Trophoblast cell (in vitro differentiated cells and primary cell): ENCODE measurements around the gene GYS1.

Experiments used
- DNase-seq, 2 donors: peaks; one replicate each; pipeline ENCODE4 v3.0.0-alpha.2; 2016
- H2AFZ ChIP-seq: 2 replicates; pipeline ENCODE4 v1.6.1; 2013; ENCODE audit warnings: low read length, moderate library complexity, mild to moderate bottlenecking; ENCODE audit not compliant: insufficient read depth, poor library complexity
- H2AK5ac ChIP-seq: 2 replicates; pipeline ENCODE4 v1.6.1; 2013; ENCODE audit warnings: mild to moderate bottlenecking, low read length
- H2BK120ac ChIP-seq: 2 replicates; pipeline ENCODE4 v1.6.1; 2013; ENCODE audit warnings: low read length, mild to moderate bottlenecking, moderate library complexity; ENCODE audit not compliant: insufficient read depth, poor library complexity
- H2BK12ac ChIP-seq: 2 replicates; pipeline ENCODE4 v1.6.1; 2013; ENCODE audit warnings: mild to moderate bottlenecking, low read length, moderate library complexity
- H2BK5ac ChIP-seq: 2 replicates; pipeline ENCODE4 v1.6.1; 2013; ENCODE audit warnings: low read length, low read depth, moderate library complexity, mild to moderate bottlenecking; ENCODE audit not compliant: poor library complexity
- H3K14ac ChIP-seq: 2 replicates; pipeline ENCODE4 v1.6.1; 2013; ENCODE audit warnings: mild to moderate bottlenecking, low read length
- H3K18ac ChIP-seq: 2 replicates; pipeline ENCODE4 v1.6.1; 2013; ENCODE audit warnings: mild to moderate bottlenecking, low read length
- H3K23ac ChIP-seq: 2 replicates; pipeline ENCODE4 v1.6.1; 2013; ENCODE audit warnings: low read length
- H3K27ac ChIP-seq: 2 replicates; pipeline ENCODE4 v1.5.1; 2013; ENCODE audit warnings: low read depth, mild to moderate bottlenecking, inconsistent platforms, low read length, moderate library complexity
- H3K27me3 ChIP-seq: 2 replicates; pipeline ENCODE4 v1.6.1; 2013; ENCODE audit warnings: inconsistent platforms, mild to moderate bottlenecking, low read length, moderate library complexity; ENCODE audit not compliant: insufficient read depth
- H3K36me3 ChIP-seq, 2 experiments: 1 replicate in 1 of 2; 2 replicates in 1 of 2; pipeline ENCODE4 v1.6.1; 2013; ENCODE audit warnings: low read length in 2 of 2, mild to moderate bottlenecking in 2 of 2, moderate library complexity in 1 of 2; ENCODE audit not compliant: insufficient read depth in 2 of 2, control insufficient read depth in 1 of 2
- H3K4ac ChIP-seq: 2 replicates; pipeline ENCODE4 v1.6.1; 2013; ENCODE audit warnings: low read depth, mild to moderate bottlenecking, low read length, moderate library complexity
- H3K4me1 ChIP-seq, 2 experiments: 1 replicate in 1 of 2; 2 replicates in 1 of 2; pipeline ENCODE4 v1.6.1; 2013; ENCODE audit warnings: low read length in 2 of 2, mild to moderate bottlenecking in 2 of 2, moderate library complexity in 1 of 2; ENCODE audit not compliant: insufficient read depth in 2 of 2, control insufficient read depth in 1 of 2
- H3K4me2 ChIP-seq: 2 replicates; pipeline ENCODE4 v1.6.1; 2013; ENCODE audit warnings: inconsistent platforms, mild to moderate bottlenecking, low read length, moderate library complexity
- H3K4me3 ChIP-seq: 2 replicates; pipeline ENCODE4 v1.5.1; 2013; ENCODE audit warnings: mild to moderate bottlenecking, low read depth, low read length, inconsistent platforms
- H3K79me1 ChIP-seq: one replicate; pipeline ENCODE4 v1.6.1; 2013; ENCODE audit warnings: low read length
- H3K79me2 ChIP-seq: 2 replicates; pipeline ENCODE4 v1.6.1; 2013; ENCODE audit warnings: low read length, mild to moderate bottlenecking; ENCODE audit not compliant: control insufficient read depth, insufficient read depth, poor library complexity
- H3K9ac ChIP-seq: 2 replicates; pipeline ENCODE4 v1.6.1; 2013; ENCODE audit warnings: mild to moderate bottlenecking, low read length
- H3K9me3 ChIP-seq: 2 replicates; pipeline ENCODE4 v1.6.1; 2013; ENCODE audit warnings: low read depth, mild to moderate bottlenecking, control low read depth, inconsistent platforms, low read length; ENCODE audit not compliant: insufficient read depth
- H4K12ac ChIP-seq: 2 replicates; pipeline ENCODE4 v1.6.1; 2013; ENCODE audit warnings: low read depth, mild to moderate bottlenecking, low read length, moderate library complexity
- H4K8ac ChIP-seq: 2 replicates; pipeline ENCODE4 v1.6.1; 2013; ENCODE audit warnings: low read depth, mild to moderate bottlenecking, low read length, moderate library complexity
- H4K91ac ChIP-seq: one replicate; pipeline ENCODE4 v1.6.1; 2013; ENCODE audit warnings: low read depth, mild to moderate bottlenecking, low read length, moderate library complexity
- WGBS: extraction: QIAGEN DNeasy Blood & Tissue Kit; methylation state at CpG from one replicate; pipeline ENCODE4 v1.1.7; 2013; ENCODE audit warnings: missing lambda C conversion rate; ENCODE audit not compliant: insufficient read length, insufficient coverage; ENCODE audit errors: extremely low coverage; 5-methylcytosine and 5-hydroxymethylcytosine counted together

The GYS1 gene

GRCh38 chr19:48969276-48970138 is 23.6 kb downstream of the GYS1 start:
- H3K23ac ChIP-seq, result no peak overlapping the region
- no peak overlapping the region for H4K8ac ChIP-seq
- H3K4me2 ChIP-seq, result no peak overlapping the region
- no CpG with 5 or more reads among the region's 45 CpGs for WGBS
- H2AK5ac ChIP-seq, result no peak overlapping the region
- no peak overlapping the region for H2BK120ac ChIP-seq
- no peaks in the 10 kb centered on the region for H3K27me3 ChIP-seq
- H4K12ac ChIP-seq, result no peak overlapping the region
- no peak overlapping the region for H3K9ac ChIP-seq
- H3K4ac ChIP-seq, result no peak overlapping the region
- H4K91ac ChIP-seq, result no peak overlapping the region
- DNase-seq, result no peak
- no peak overlapping the region for H3K18ac ChIP-seq
- H3K9me3 ChIP-seq, result no peaks in the 10 kb centered on the region
- H3K14ac ChIP-seq, result no peak overlapping the region
- no peak overlapping the region for H3K27ac ChIP-seq
- no peak overlapping the region for H2BK12ac ChIP-seq
- H3K4me3 ChIP-seq, result no peak overlapping the region
- H3K79me1 ChIP-seq, result peaks cover 9% of the 10 kb centered on the region
- H2AFZ ChIP-seq, result no peak overlapping the region
- H3K4me1 ChIP-seq, result peaks cover 3 to 5% of the 10 kb centered on the region in 2 experiments
- peaks cover 51 to 52% of the 10 kb centered on the region in 2 experiments for H3K36me3 ChIP-seq
- H3K79me2 ChIP-seq, result peaks cover 7% of the 10 kb centered on the region
- no peak overlapping the region for H2BK5ac ChIP-seq

- no peak for DNase-seq
- Histone ChIP-seq H3K9ac (no peak overlapping the region), H3K23ac (no peak overlapping the region), H2BK120ac (no peak overlapping the region), H4K91ac (no peak overlapping the region), H3K79me2 (peaks cover 10% of the 10 kb centered on the region), H3K4me1 (peaks cover 10 to 12% of the 10 kb centered on the region in 2 experiments), H3K27ac (no peak overlapping the region), H3K27me3 (no peaks in the 10 kb centered on the region), H3K79me1 (peaks cover 16% of the 10 kb centered on the region), H2BK5ac (no peak overlapping the region), H3K36me3 (peaks cover 44 to 45% of the 10 kb centered on the region in 2 experiments), H3K4ac (no peak overlapping the region), H3K18ac (no peak overlapping the region), H3K9me3 (no peaks in the 10 kb centered on the region), H3K4me3 (no peak overlapping the region), H4K8ac (no peak overlapping the region), H2BK12ac (no peak overlapping the region), H2AFZ (no peak overlapping the region), H3K14ac (no peak overlapping the region), H4K12ac (no peak overlapping the region), H3K4me2 (no peak overlapping the region), H2AK5ac (no peak overlapping the region)
- no CpG with 5 or more reads among the region's 15 CpGs for WGBS
Observed at GRCh38 chr19:48968813-48969218, 24.3 kb downstream of the GYS1 start.

- Histone ChIP-seq H4K91ac (no peak overlapping the region), H3K4ac (no peak overlapping the region)
- WGBS, result no CpG with 5 or more reads among the region's 4 CpGs
Observed at GRCh38 chr19:48968179-48968661, 24.9 kb downstream of the GYS1 start.

GRCh38 chr19:48967346-48968178 is 25.5 kb downstream of the GYS1 start:
- H2AFZ ChIP-seq, result no peak overlapping the region
- no peak overlapping the region for H3K23ac ChIP-seq
- no peaks in the 10 kb centered on the region for H3K27me3 ChIP-seq
- H2AK5ac ChIP-seq, result no peak overlapping the region
- H3K79me1 ChIP-seq, result peaks cover 25% of the 10 kb centered on the region
- no peak overlapping the region for H3K14ac ChIP-seq
- no CpG with 5 or more reads among the region's 14 CpGs for WGBS
- no peak overlapping the region for H4K91ac ChIP-seq
- H2BK120ac ChIP-seq, result no peak overlapping the region
- H3K4me3 ChIP-seq, result no peak overlapping the region
- H3K9ac ChIP-seq, result no peak overlapping the region
- H3K4ac ChIP-seq, result no peak overlapping the region
- H4K12ac ChIP-seq, result no peak overlapping the region
- H4K8ac ChIP-seq, result no peak overlapping the region
- DNase-seq, result peak; percentile 44 to 62
- no peak overlapping the region for H2BK5ac ChIP-seq
- H3K4me2 ChIP-seq, result no peak overlapping the region
- no peak overlapping the region for H3K18ac ChIP-seq
- H3K79me2 ChIP-seq, result peaks cover 15% of the 10 kb centered on the region
- no peaks in the 10 kb centered on the region for H3K9me3 ChIP-seq
- peaks cover 17 to 20% of the 10 kb centered on the region in 2 experiments for H3K4me1 ChIP-seq
- H3K36me3 ChIP-seq, result peaks cover 37 to 38% of the 10 kb centered on the region in 2 experiments
- H3K27ac ChIP-seq, result no peak overlapping the region
- no peak overlapping the region for H2BK12ac ChIP-seq

More at GRCh38 chr19:48968179-48968661, 24.9 kb downstream of the GYS1 start:
- Histone ChIP-seq H3K9me3 (no peaks in the 10 kb centered on the region), H3K23ac (no peak overlapping the region), H4K8ac (no peak overlapping the region), H3K4me2 (no peak overlapping the region), H3K36me3 (peaks cover 40 to 43% of the 10 kb centered on the region in 2 experiments), H3K27ac (no peak overlapping the region), H2BK120ac (no peak overlapping the region), H3K27me3 (no peaks in the 10 kb centered on the region), H2AFZ (no peak overlapping the region), H3K14ac (no peak overlapping the region), H2AK5ac (no peak overlapping the region), H4K12ac (no peak overlapping the region), H3K79me1 (peaks cover 21% of the 10 kb centered on the region), H3K4me1 (peaks cover 14 to 17% of the 10 kb centered on the region in 2 experiments), H3K9ac (no peak overlapping the region), H3K4me3 (no peak overlapping the region), H2BK12ac (no peak overlapping the region), H3K18ac (no peak overlapping the region), H3K79me2 (peaks cover 14% of the 10 kb centered on the region), H2BK5ac (no peak overlapping the region)
- DNase-seq, result peak in 1 of 2 donors; percentile 23
